Tibial nerve (tissue), 4 donors: Measurements from ENCODE around the gene IFI27L1.

Experiments
- CTCF ChIP-seq, 5 experiments: fragments of 200-600 bp in 3 of 5; fragments of 450-650 bp in 2 of 5; sonication (generic) in 3 of 5; IDR thresholded peaks; one replicate each; pipeline ENCODE4 v1.5.1; 2016 to 2019; ENCODE audit warnings: antibody characterized with exemption in 5 of 5, mild to moderate bottlenecking in 3 of 5, moderate library complexity in 2 of 5
- EP300 ChIP-seq, 2 donors: sonication (generic); formaldehyde crosslinking; IDR thresholded peaks; one replicate each; pipeline ENCODE4 v1.6.1; 2017; ENCODE audit warnings: antibody characterized with exemption in 2 of 2, mild to moderate bottlenecking in 1 of 2

GRCh38 chr14:94059998-94060397 is 21.1 kb upstream of the IFI27L1 start:
- no peak for TF ChIP-seq CTCF (IDR thresholded peaks at IDR 0.05)
- no peak for TF ChIP-seq EP300 (IDR thresholded peaks at IDR 0.05)
